ENCODE measurements around the gene INPP5B.

Gene INPP5B

GRCh38 chr1:37888022-37888700, 58.7 kb downstream of the INPP5B start:
- no peak for DNase-seq
- no peak overlapping the region for H3K4me2 ChIP-seq (ENCODE audit: low read depth, low read length)

GRCh38 chr1:37884145-37884544, 62.7 kb downstream of the INPP5B start:
- Histone ChIP-seq H3K9ac (ENCODE audit: low read length) (no peak overlapping the region), H3K27ac (ENCODE audit: low read length) (no peak overlapping the region), H4K20me1 (ENCODE audit: insufficient read depth, low read length) (no peaks in the 10 kb centered on the region), H3K79me2 (ENCODE audit: low read length) (no peaks in the 10 kb centered on the region), H3K4me1 (ENCODE audit: low read length) (no peaks in the 10 kb centered on the region), H3K9me3 (replicated peaks; ENCODE audit: insufficient read depth, low read length) (no peaks in the 10 kb centered on the region), H3K27me3 (replicated peaks; ENCODE audit: insufficient read depth, low read length) (no peaks in the 10 kb centered on the region), H3K36me3 (replicated peaks; ENCODE audit: insufficient read depth, low read length) (0 out of 2 replicates have a peak, but pooled peaks cover 5% of the 10 kb centered on the region), H2AFZ (ENCODE audit: low read length) (no peak overlapping the region), H3K4me2 (ENCODE audit: low read depth, low read length) (no peak overlapping the region), H3F3A (ENCODE audit: insufficient read depth, low read length) (no peaks in the 10 kb centered on the region), H3K4me3 (ENCODE audit: low read length) (no peak overlapping the region), H3K9me2 (replicated peaks; ENCODE audit: insufficient read depth, low read length) (no peaks in the 10 kb centered on the region)
- DNase-seq: no peak
- TF ChIP-seq CTCF (IDR thresholded peaks at IDR 0.05; ENCODE audit: low read length) (no peak), EZH2phosphoT487 (IDR thresholded peaks at IDR 0.05; ENCODE audit: low read length) (no peak), EZH2 (optimal IDR thresholded peaks at IDR 0.05; ENCODE audit: low read depth, low read length) (no peak)

More at GRCh38 chr1:37888022-37888700, 58.7 kb downstream of the INPP5B start:
- H4K20me1 ChIP-seq (ENCODE audit: insufficient read depth, low read length): no peaks in the 10 kb centered on the region
- H3K27me3 ChIP-seq (replicated peaks; ENCODE audit: insufficient read depth, low read length): no peaks in the 10 kb centered on the region
- TF ChIP-seq EZH2 (optimal IDR thresholded peaks at IDR 0.05; ENCODE audit: low read depth, low read length) (no peak), EZH2phosphoT487 (IDR thresholded peaks at IDR 0.05; ENCODE audit: low read length) (no peak), CTCF (IDR thresholded peaks at IDR 0.05; ENCODE audit: low read length) (no peak)
- no peaks in the 10 kb centered on the region for H3K79me2 ChIP-seq (ENCODE audit: low read length)
- H3F3A ChIP-seq (ENCODE audit: insufficient read depth, low read length): no peaks in the 10 kb centered on the region
- H3K9me2 ChIP-seq (replicated peaks; ENCODE audit: insufficient read depth, low read length): no peaks in the 10 kb centered on the region
- H3K9me3 ChIP-seq (replicated peaks; ENCODE audit: insufficient read depth, low read length): no peaks in the 10 kb centered on the region
- H3K27ac ChIP-seq (ENCODE audit: low read length): no peak overlapping the region
- H3K9ac ChIP-seq (ENCODE audit: low read length): no peak overlapping the region
- H3K4me1 ChIP-seq (ENCODE audit: low read length): no peaks in the 10 kb centered on the region
- no peak overlapping the region for H3K4me3 ChIP-seq (ENCODE audit: low read length)
- H2AFZ ChIP-seq (ENCODE audit: low read length): no peak overlapping the region
- 0 out of 2 replicates have a peak, but pooled peaks cover 5% of the 10 kb centered on the region for H3K36me3 ChIP-seq (replicated peaks; ENCODE audit: insufficient read depth, low read length)

- no peak for TF ChIP-seq EZH2 (optimal IDR thresholded peaks at IDR 0.05; ENCODE audit: low read depth, low read length)
- no peak for TF ChIP-seq CTCF (IDR thresholded peaks at IDR 0.05; ENCODE audit: low read length)
- no peak for TF ChIP-seq EZH2phosphoT487 (IDR thresholded peaks at IDR 0.05; ENCODE audit: low read length)
Observed at GRCh38 chr1:37883671-37884070, 63.2 kb downstream of the INPP5B start.

More at GRCh38 chr1:37883671-37884070, 63.2 kb downstream of the INPP5B start:
- H3K79me2 ChIP-seq (ENCODE audit: low read length): no peaks in the 10 kb centered on the region
- no peaks in the 10 kb centered on the region for H3K4me1 ChIP-seq (ENCODE audit: low read length)
- no peak overlapping the region for H3K4me2 ChIP-seq (ENCODE audit: low read depth, low read length)
- H2AFZ ChIP-seq (ENCODE audit: low read length): no peak overlapping the region
- H3K27ac ChIP-seq (ENCODE audit: low read length): no peak overlapping the region
- H3K36me3 ChIP-seq (replicated peaks; ENCODE audit: insufficient read depth, low read length): 0 out of 2 replicates have a peak, but pooled peaks cover 5% of the 10 kb centered on the region
- no peaks in the 10 kb centered on the region for H3K27me3 ChIP-seq (replicated peaks; ENCODE audit: insufficient read depth, low read length)
- H3F3A ChIP-seq (ENCODE audit: insufficient read depth, low read length): no peaks in the 10 kb centered on the region
- no peaks in the 10 kb centered on the region for H4K20me1 ChIP-seq (ENCODE audit: insufficient read depth, low read length)
- DNase-seq: no peak
- H3K9ac ChIP-seq (ENCODE audit: low read length): no peak overlapping the region
- H3K9me2 ChIP-seq (replicated peaks; ENCODE audit: insufficient read depth, low read length): no peaks in the 10 kb centered on the region
- no peaks in the 10 kb centered on the region for H3K9me3 ChIP-seq (replicated peaks; ENCODE audit: insufficient read depth, low read length)
- no peak overlapping the region for H3K4me3 ChIP-seq (ENCODE audit: low read length)

Measured in MM.1S (cell line).